ENCODE measurements around the gene LGI2. TPM values are rescaled to one million over a fixed set of nuclear protein-coding genes. Genes with fewer than 3 reads are reported as not detected.

LGI2 gene
- total RNA-seq, 1 experiment from 2014 or later = 1.4 TPM

- H3K79me1 ChIP-seq (ENCODE audit: insufficient read depth, low read depth, low read length, poor library complexity, severe bottlenecking) = no peaks in the 10 kb centered on the region
- H3K18ac ChIP-seq (ENCODE audit: insufficient read length, low read depth, low read length) = no peak overlapping the region
- H3K14ac ChIP-seq (ENCODE audit: insufficient read depth, low read length) = no peak overlapping the region
- no peak overlapping the region for H3K27ac ChIP-seq (ENCODE audit: insufficient read length, low read depth, low read length)
- Mint-ChIP-seq H3K27me3 (ENCODE audit: low read depth) (peaks cover 2% of the 10 kb centered on the region; the same call in 1 of the 2 replicates), H3K9me3 (peaks cover 0 to 3% of the 10 kb centered on the region in 2 experiments; a peak in 3 of 5 replicates), H3K4me3 (no peak overlapping the region), H3K4me1 (peaks cover 18 to 25% of the 10 kb centered on the region in 2 experiments), H3K27ac (no peak overlapping the region), H3K36me3 (ENCODE audit: insufficient read depth in 1 of 3, low read depth in 3 of 3) (peaks cover 0 to 5% (median 0%) of the 10 kb centered on the region in 3 experiments; a peak in 2 of 7 replicates)
- H3K4me2 ChIP-seq (ENCODE audit: insufficient read depth, insufficient read length, low read length) = no peak overlapping the region
- no peaks in the 10 kb centered on the region for H4K20me1 ChIP-seq (ENCODE audit: control insufficient read depth, insufficient read depth, insufficient read length)
- no peaks in the 10 kb centered on the region for H3K9me3 ChIP-seq (ENCODE audit: control insufficient read depth, low read depth, low read length)
- H4K8ac ChIP-seq (replicated peaks; ENCODE audit: insufficient read length, low read depth, low read length) = no peak overlapping the region
- no peak overlapping the region for H2BK15ac ChIP-seq (ENCODE audit: low read depth, low read length)
- no CpG with 5 or more reads among the region's 1 CpG for WGBS (ENCODE audit: extremely low coverage, insufficient read length, low lambda C conversion rate)
- H3K23ac ChIP-seq (ENCODE audit: insufficient read length, low read depth, low read length) = no peak overlapping the region
- H3K4me1 ChIP-seq (ENCODE audit: insufficient read depth, low read length) = peaks cover 14% of the 10 kb centered on the region; the same call in 1 of the 2 replicates
- H3K79me2 ChIP-seq (ENCODE audit: insufficient read depth, low read length) = no peaks in the 10 kb centered on the region
- no peak overlapping the region for H2BK5ac ChIP-seq (ENCODE audit: insufficient read length, low read length)
- no peak overlapping the region for H2BK120ac ChIP-seq (ENCODE audit: low read depth, low read length, poor library complexity, severe bottlenecking)
- no peak overlapping the region for H3T11ph ChIP-seq (ENCODE audit: low read length)
- H2AK5ac ChIP-seq (ENCODE audit: insufficient read length, low read length) = no peak overlapping the region
- TF ChIP-seq CTCF (conservative IDR thresholded peaks at IDR 0.05) = no peak
- no peak for DNase-seq
- no peak overlapping the region for H3K9ac ChIP-seq (ENCODE audit: extremely low read depth, insufficient read length, low read length)
- H2BK20ac ChIP-seq (ENCODE audit: low read depth, low read length, poor library complexity, severe bottlenecking) = no peak overlapping the region
- no peak overlapping the region for H3K56ac ChIP-seq (ENCODE audit: insufficient read length, low read depth, low read length)
- no peaks in the 10 kb centered on the region for H3K23me2 ChIP-seq (ENCODE audit: insufficient read length, low read depth, low read length, poor library complexity, severe bottlenecking)
- no peak overlapping the region for H4K91ac ChIP-seq (ENCODE audit: insufficient read length, low read depth, low read length)
- H2BK12ac ChIP-seq (ENCODE audit: insufficient read length, low read depth, low read length) = no peak overlapping the region
- no peak overlapping the region for H2AFZ ChIP-seq (ENCODE audit: low read length)
- no peak overlapping the region for H4K5ac ChIP-seq (ENCODE audit: insufficient read length, low read depth, low read length)
- no peak overlapping the region for H3K4ac ChIP-seq (ENCODE audit: low read depth, low read length)
- no peaks in the 10 kb centered on the region for H3K27me3 ChIP-seq (ENCODE audit: insufficient read depth, low read length)
Observed at GRCh38 chr4:25062098-25062497, 31.4 kb upstream of the LGI2 start.
